ENCODE measurements around the gene R3HCC1L.

GRCh38 chr10:98235846-98236245, 101.4 kb downstream of the R3HCC1L start:
- TF ChIP-seq NFE2L2 (conservative IDR thresholded peaks at IDR 0.05; ENCODE audit: low read length) (no peak), CTCF (IDR thresholded peaks at IDR 0.05) (no peak), REST (IDR thresholded peaks at IDR 0.05) (no peak), SMC3 (IDR thresholded peaks at IDR 0.05) (no peak), CEBPB (IDR thresholded peaks at IDR 0.05) (no peak), RNF2 (IDR thresholded peaks at IDR 0.05; ENCODE audit: borderline replicate concordance, low read depth) (no peak), JUN (IDR thresholded peaks at IDR 0.05) (no peak), RAD21 (conservative IDR thresholded peaks at IDR 0.05 in 1 of 2, IDR thresholded peaks at IDR 0.05 in 1 of 2) (no peak), CHD4 (IDR thresholded peaks at IDR 0.05; ENCODE audit: borderline replicate concordance) (no peak), POLR2A (IDR thresholded peaks at IDR 0.05; ENCODE audit: low read length) (no peak)
